IMR-90 (cell line): ENCODE measurements around the gene GABBR2. TPM values are rescaled to one million over a fixed set of nuclear protein-coding genes. Genes with fewer than 3 reads are reported as not detected.
A peak's percentile ranks its signal among the peaks of the same experiment; 100 is the strongest.

Source experiments
- ATAC-seq: fragments of 200-7000 bp; cut with Tn5 transposase; 2 replicates; pipeline ENCODE4 v1.9.1; 2020; ENCODE audit warnings: low read depth, mild to moderate bottlenecking, moderate library complexity
- BruUV-seq: library from RNA; stranded (reverse); fragments of 400-500 nt; replicated peaks from 2 replicates; lab custom pipeline; 2021; lab: Mats Ljungman, UMichigan
- CTCF ChIA-PET: fragments of 300-600 bp; formaldehyde crosslinking; extraction: SDS; loops from one replicate; lab custom pipeline; 2021; ENCODE audit warnings: antibody characterized with exemption; lab: Yijun Ruan, JAX
- POLR2A ChIA-PET: fragments of 300-600 bp; sonication (Branson Sonifier 250); formaldehyde crosslinking; loops from one replicate; lab custom pipeline; 2022; ENCODE audit warnings: antibody characterized with exemption; ENCODE audit not compliant: unreplicated experiment; lab: Charles Lee
- DNase-seq: peaks from one replicate; pipeline ENCODE4 v3.0.0; 2013
- H2AFZ ChIP-seq: replicated peaks from 2 replicates; pipeline ENCODE3; 2013; ENCODE audit warnings: low read length, mild to moderate bottlenecking; ENCODE audit not compliant: poor library complexity
- H2AK5ac ChIP-seq: 2 replicates; pipeline ENCODE4 v1.6.1; 2013; ENCODE audit warnings: low read depth, low read length, inconsistent platforms
- H2AK9ac ChIP-seq: replicated peaks from 2 replicates; pipeline ENCODE3; 2013; ENCODE audit warnings: mild to moderate bottlenecking, low read depth, low read length, moderate library complexity; ENCODE audit not compliant: poor library complexity
- H2BK120ac ChIP-seq: 2 replicates; pipeline ENCODE4 v1.6.1; 2013; ENCODE audit warnings: low read depth, low read length, inconsistent platforms
- H2BK15ac ChIP-seq: 3 replicates; pipeline ENCODE4 v1.6.1; 2013; ENCODE audit warnings: low read depth, low read length, inconsistent platforms
- H2BK20ac ChIP-seq: 2 replicates; pipeline ENCODE4 v1.6.1; 2013; ENCODE audit warnings: low read depth, mild to moderate bottlenecking, inconsistent platforms, low read length, moderate library complexity
- H2BK5ac ChIP-seq: 2 replicates; pipeline ENCODE4 v1.6.1; 2013; ENCODE audit warnings: mild to moderate bottlenecking, low read depth, low read length, inconsistent platforms; ENCODE audit not compliant: poor library complexity, severe bottlenecking
- H3K14ac ChIP-seq: replicated peaks from 2 replicates; pipeline ENCODE4 v1.6.1; 2013; ENCODE audit warnings: low read depth, low read length, inconsistent platforms
- H3K18ac ChIP-seq: 2 replicates; pipeline ENCODE4 v1.6.1; 2013; ENCODE audit warnings: low read depth, low read length, control low read depth
- H3K23ac ChIP-seq: 2 replicates; pipeline ENCODE4 v1.6.1; 2013; ENCODE audit warnings: low read depth, low read length, inconsistent platforms
- H3K27ac ChIP-seq: 2 replicates; pipeline ENCODE4 v1.5.1; 2013; ENCODE audit warnings: mild to moderate bottlenecking, control low read depth, low read length; ENCODE audit not compliant: insufficient read depth
- H3K27me3 ChIP-seq: 2 replicates; pipeline ENCODE4 v1.6.1; 2013; ENCODE audit warnings: low read length; ENCODE audit not compliant: control insufficient read depth, insufficient read depth
- H3K36me3 ChIP-seq: 2 replicates; pipeline ENCODE4 v1.6.1; 2013; ENCODE audit warnings: low read length, mixed read lengths; ENCODE audit not compliant: control insufficient read depth, insufficient read depth
- H3K4ac ChIP-seq: 2 replicates; pipeline ENCODE4 v1.6.1; 2013; ENCODE audit warnings: low read depth, low read length, inconsistent platforms
- H3K4me1 ChIP-seq: 2 replicates; pipeline ENCODE4 v1.6.1; 2013; ENCODE audit warnings: low read length, mixed read lengths; ENCODE audit not compliant: control insufficient read depth, insufficient read depth
- H3K4me2 ChIP-seq: 2 replicates; pipeline ENCODE4 v1.6.1; 2013; ENCODE audit warnings: low read depth, mild to moderate bottlenecking, control low read depth, low read length, moderate library complexity
- H3K4me3 ChIP-seq: 2 replicates; pipeline ENCODE4 v1.5.1; 2013; ENCODE audit warnings: low read depth, mild to moderate bottlenecking, control low read depth, low read length, moderate library complexity; ENCODE audit not compliant: insufficient read depth
- H3K56ac ChIP-seq: 2 replicates; pipeline ENCODE4 v1.6.1; 2013; ENCODE audit warnings: low read length, inconsistent platforms; ENCODE audit not compliant: insufficient read depth; ENCODE audit errors: extremely low read depth
- H3K79me1 ChIP-seq, 2 experiments: 2 replicates each; pipeline ENCODE4 v1.6.1; 2013; ENCODE audit warnings: low read length in 2 of 2, inconsistent platforms in 1 of 2, low read depth in 1 of 2
- H3K9ac ChIP-seq: 2 replicates; pipeline ENCODE4 v1.6.1; 2013; ENCODE audit warnings: low read depth, low read length, control low read depth
- H3K9me1 ChIP-seq: 2 replicates; pipeline ENCODE4 v1.6.1; 2013; ENCODE audit warnings: low read length, inconsistent platforms; ENCODE audit not compliant: insufficient read depth
- H3K9me3 ChIP-seq: 2 replicates; pipeline ENCODE4 v1.6.1; 2013; ENCODE audit warnings: low read length; ENCODE audit not compliant: control insufficient read depth, insufficient read depth
- H4K20me1 ChIP-seq: 2 replicates; pipeline ENCODE4 v1.6.1; 2013; ENCODE audit warnings: low read length, inconsistent platforms; ENCODE audit not compliant: insufficient read depth
- H4K5ac ChIP-seq: 2 replicates; pipeline ENCODE4 v1.6.1; 2013; ENCODE audit warnings: mild to moderate bottlenecking, low read depth, low read length, control low read depth
- H4K8ac ChIP-seq, 2 experiments: 2 replicates each; pipeline ENCODE4 v1.6.1; 2013; ENCODE audit warnings: low read depth in 2 of 2, low read length in 2 of 2, control low read depth in 1 of 2, inconsistent platforms in 1 of 2
- H4K91ac ChIP-seq: 2 replicates; pipeline ENCODE4 v1.6.1; 2013; ENCODE audit warnings: low read depth, low read length, inconsistent platforms; ENCODE audit not compliant: insufficient read depth
- MAFK ChIP-seq: IDR thresholded peaks from 2 replicates; pipeline ENCODE4 v1.6.1; 2012; ENCODE audit warnings: low read depth, low read length, improper control_type of control experiment
- MXI1 ChIP-seq: IDR thresholded peaks from 2 replicates; pipeline ENCODE4 v1.6.1; 2012; ENCODE audit warnings: low read depth, mild to moderate bottlenecking, low read length, moderate library complexity, borderline replicate concordance
- NFE2L2 ChIP-seq: fragments of 150-350 bp; IDR thresholded peaks from 2 replicates; pipeline ENCODE4 v1.6.1; 2016; ENCODE audit warnings: low read depth, mild to moderate bottlenecking, low read length
- POLR2A ChIP-seq: IDR thresholded peaks from 2 replicates; pipeline ENCODE4 v1.6.1; 2012; ENCODE audit warnings: mild to moderate bottlenecking, low read depth, low read length
- RAD21 ChIP-seq: IDR thresholded peaks from 2 replicates; pipeline ENCODE4 v1.6.1; 2012; ENCODE audit warnings: low read length, improper control_type of control experiment
- RCOR1 ChIP-seq: IDR thresholded peaks from 2 replicates; pipeline ENCODE4 v1.6.1; 2012; ENCODE audit warnings: mild to moderate bottlenecking, low read length, improper control_type of control experiment; ENCODE audit not compliant: insufficient replicate concordance
- WGBS, 2 experiments: methylation state at CpG; one replicate each; pipeline versions ENCODE4 v1.1.5 to v1.1.7; 2013; ENCODE audit warnings: missing lambda C conversion rate in 2 of 2; ENCODE audit not compliant: insufficient read length in 1 of 2; ENCODE audit errors: extremely low coverage in 2 of 2; 5-methylcytosine and 5-hydroxymethylcytosine counted together
- dilution Hi-C: fragments of 300-500 bp; cut with HindIII; formaldehyde crosslinking; loops from one replicate; pipeline ENCODE4 v1.14.3; 2018; ENCODE audit warnings: low sequenced_read_pairs; ENCODE audit not compliant: unreplicated experiment
- in situ Hi-C: fragments of 300-500 bp; cut with MboI; formaldehyde crosslinking; loops from 3 replicates; pipeline ENCODE4 v1.14.3; 2019; ENCODE audit warnings: low sequenced_read_pairs, inconsistent platforms, mixed read lengths
- intact Hi-C: fragments of 100-400 bp; cut with micrococcal nuclease; formaldehyde crosslinking; loops from 2 replicates; pipeline ENCODE4 v1.10.0; 2022
- polyA plus RNA-seq, 3 experiments: library from polyadenylated mRNA; depleted of rRNA; stranded (reverse); fragments of >200 nt; gene quantifications; 2 replicates each; pipeline ENCODE4 v1.2.3, GENCODE V29; 2012; ENCODE audit warnings: low replicate concordance in 1 of 3
- total RNA-seq: library from RNA; depleted of rRNA; stranded (reverse); fragments of >200 nt; gene quantifications from 2 replicates; pipeline ENCODE4 v1.2.3, GENCODE V29; 2012
- TF ChIP-seq, protein P1 (sequence below): conservative IDR thresholded peaks from 2 replicates; pipeline ENCODE4 v1.5.1; 2012; ENCODE audit warnings: mild to moderate bottlenecking, low read depth, low read length, improper control_type of control experiment

The GABBR2 gene
- total and polyA plus RNA-seq, 2 of the 4 experiments (the other 2 are of a cell fraction), result 14.2 to 20.3 TPM

DNA sequence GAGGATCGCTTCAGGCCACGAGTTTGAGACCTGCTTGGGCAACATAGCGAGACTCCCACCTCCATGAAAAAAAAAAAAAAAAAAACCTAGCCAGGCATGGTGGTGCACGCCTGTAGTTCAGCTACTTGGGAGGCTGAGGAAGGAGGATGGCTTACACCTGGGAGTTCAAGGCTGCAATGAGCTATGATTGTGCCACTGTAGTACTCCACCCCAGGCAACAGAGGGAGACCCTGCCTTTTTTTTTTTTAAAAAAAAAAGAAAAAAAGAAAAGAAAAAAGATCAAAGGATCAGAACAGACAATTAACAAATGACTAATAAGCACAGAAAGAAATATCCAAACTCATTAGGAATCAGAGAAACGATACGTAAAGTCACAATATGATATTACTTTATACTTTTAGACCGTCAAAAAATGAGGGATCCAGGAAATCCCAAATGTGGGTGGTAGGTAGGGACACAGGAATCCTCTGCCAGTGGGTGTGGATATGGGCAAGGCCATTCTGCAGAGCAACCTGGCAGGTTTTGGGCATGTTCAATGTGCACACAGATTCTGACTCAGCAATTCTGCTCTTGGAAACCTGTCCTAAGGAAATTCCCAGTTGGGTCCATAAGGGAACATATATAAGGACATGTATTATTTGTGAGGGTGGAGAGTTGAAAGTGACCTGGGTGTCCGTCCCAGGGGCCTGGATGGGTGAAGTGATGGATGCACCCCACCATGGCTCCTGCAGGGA, 308.6 kb downstream of the GABBR2 start:
- Histone ChIP-seq H2AK9ac (no peak overlapping the region), H3K18ac (no peak overlapping the region), H2BK15ac (no peak overlapping the region), H2AK5ac (no peak overlapping the region), H3K4me3 (no peak overlapping the region), H3K27me3 (no peaks in the 10 kb centered on the region), H4K5ac (no peak overlapping the region), H3K9me1 (no peaks in the 10 kb centered on the region; the same call in 1 of the 2 replicates), H3K36me3 (peaks cover 2% of the 10 kb centered on the region; the same call in 1 of the 2 replicates), H3K4me1 (no peaks in the 10 kb centered on the region), H2AFZ (no peak overlapping the region), H2BK20ac (no peak overlapping the region), H3K79me1 (0 out of 4 replicates have a peak, but pooled peaks cover 0 to 3% of the 10 kb centered on the region in 2 experiments), H2BK5ac (no peak overlapping the region), H4K20me1 (no peaks in the 10 kb centered on the region), H2BK120ac (no peak overlapping the region), H4K91ac (no peak overlapping the region), H4K8ac (no peak overlapping the region), H3K23ac (no peak overlapping the region), H3K4me2 (no peak overlapping the region), H3K9ac (no peak overlapping the region), H3K14ac (no peak overlapping the region), H3K27ac (no peak overlapping the region), H3K9me3 (no peaks in the 10 kb centered on the region), H3K4ac (no peak overlapping the region), H3K56ac (no peak overlapping the region)
- no TSS peak for BruUV-seq
- intact Hi-C loops (no loop called here), in situ Hi-C loops (no loop called here), dilution Hi-C loops (no loop called here)
- no CpG with 5 or more reads among the region's 8 CpGs for WGBS, 2 experiments
- ChIA-PET POLR2A (interaction anchor here (0.6 kb wide), 1 partner anchor 381 kb away, joined by 3 read pairs; no protein-coding TSS in a partner anchor), CTCF (interaction anchor here (0.6 kb wide), 2 partner anchors 67 to 253 kb away, joined by 6 read pairs; no protein-coding TSS in a partner anchor)
- ATAC-seq (no peak), DNase-seq (no peak)
- TF ChIP-seq RAD21 (peak; percentile 20; the same call in 1 of the 2 replicates), NFE2L2 (no peak), MXI1 (no peak), MAFK (peak; percentile 78), POLR2A (no peak), RCOR1 (no peak)
- TF ChIP-seq, protein P1, sequence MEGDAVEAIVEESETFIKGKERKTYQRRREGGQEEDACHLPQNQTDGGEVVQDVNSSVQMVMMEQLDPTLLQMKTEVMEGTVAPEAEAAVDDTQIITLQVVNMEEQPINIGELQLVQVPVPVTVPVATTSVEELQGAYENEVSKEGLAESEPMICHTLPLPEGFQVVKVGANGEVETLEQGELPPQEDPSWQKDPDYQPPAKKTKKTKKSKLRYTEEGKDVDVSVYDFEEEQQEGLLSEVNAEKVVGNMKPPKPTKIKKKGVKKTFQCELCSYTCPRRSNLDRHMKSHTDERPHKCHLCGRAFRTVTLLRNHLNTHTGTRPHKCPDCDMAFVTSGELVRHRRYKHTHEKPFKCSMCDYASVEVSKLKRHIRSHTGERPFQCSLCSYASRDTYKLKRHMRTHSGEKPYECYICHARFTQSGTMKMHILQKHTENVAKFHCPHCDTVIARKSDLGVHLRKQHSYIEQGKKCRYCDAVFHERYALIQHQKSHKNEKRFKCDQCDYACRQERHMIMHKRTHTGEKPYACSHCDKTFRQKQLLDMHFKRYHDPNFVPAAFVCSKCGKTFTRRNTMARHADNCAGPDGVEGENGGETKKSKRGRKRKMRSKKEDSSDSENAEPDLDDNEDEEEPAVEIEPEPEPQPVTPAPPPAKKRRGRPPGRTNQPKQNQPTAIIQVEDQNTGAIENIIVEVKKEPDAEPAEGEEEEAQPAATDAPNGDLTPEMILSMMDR, result no peak; the same call in 1 of the 2 replicates
